GM15510 (cell line): Measurements from ENCODE around the gene ANKRD33B.

Source experiments
- POLR2A ChIP-seq: IDR thresholded peaks from 3 replicates; pipeline ENCODE4 v1.6.1; 2011; ENCODE audit warnings: borderline replicate concordance; ENCODE audit not compliant: insufficient read length; ENCODE audit errors: extremely low read depth

Gene ANKRD33B

GRCh38 chr5:10639846-10640368, 76.0 kb downstream of the ANKRD33B start:
- TF ChIP-seq POLR2A: no peak

GRCh38 chr5:10642367-10642766, 78.5 kb downstream of the ANKRD33B start:
- no peak for TF ChIP-seq POLR2A

GRCh38 chr5:10644192-10644591, 80.3 kb downstream of the ANKRD33B start:
- no peak for TF ChIP-seq POLR2A

GRCh38 chr5:10645146-10645545, 81.3 kb downstream of the ANKRD33B start:
- no peak for TF ChIP-seq POLR2A

- TF ChIP-seq POLR2A: no peak
Measured at GRCh38 chr5:10645671-10646070, 81.8 kb downstream of the ANKRD33B start.

- no peak for TF ChIP-seq POLR2A
Measured at GRCh38 chr5:10647640-10648039, 83.8 kb downstream of the ANKRD33B start.

- no peak for TF ChIP-seq POLR2A
Measured at GRCh38 chr5:10648806-10649665, 85.2 kb downstream of the ANKRD33B start.

- no peak for TF ChIP-seq POLR2A
Measured at GRCh38 chr5:10649666-10650380, 86.0 kb downstream of the ANKRD33B start.

GRCh38 chr5:10652151-10652550, 88.3 kb downstream of the ANKRD33B start:
- TF ChIP-seq POLR2A: no peak

- no peak for TF ChIP-seq POLR2A
Measured at GRCh38 chr5:10652606-10653005, 88.7 kb downstream of the ANKRD33B start.

GRCh38 chr5:10653043-10653442, 89.2 kb downstream of the ANKRD33B start:
- no peak for TF ChIP-seq POLR2A

GRCh38 chr5:10653751-10654400, 90.0 kb downstream of the ANKRD33B start:
- TF ChIP-seq POLR2A: no peak

GRCh38 chr5:10654566-10654965, 90.7 kb downstream of the ANKRD33B start:
- no peak for TF ChIP-seq POLR2A

- TF ChIP-seq POLR2A: no peak
Measured at GRCh38 chr5:10655161-10655971, 91.5 kb downstream of the ANKRD33B start.
